ENCODE measurements around the gene RBFA. TPM values are rescaled to one million over a fixed set of nuclear protein-coding genes. Genes with fewer than 3 reads are reported as not detected.

Gene RBFA
- total and polyA plus RNA-seq, 2 experiments from 2014 or later, result 28.4 to 45.1 TPM

DNA sequence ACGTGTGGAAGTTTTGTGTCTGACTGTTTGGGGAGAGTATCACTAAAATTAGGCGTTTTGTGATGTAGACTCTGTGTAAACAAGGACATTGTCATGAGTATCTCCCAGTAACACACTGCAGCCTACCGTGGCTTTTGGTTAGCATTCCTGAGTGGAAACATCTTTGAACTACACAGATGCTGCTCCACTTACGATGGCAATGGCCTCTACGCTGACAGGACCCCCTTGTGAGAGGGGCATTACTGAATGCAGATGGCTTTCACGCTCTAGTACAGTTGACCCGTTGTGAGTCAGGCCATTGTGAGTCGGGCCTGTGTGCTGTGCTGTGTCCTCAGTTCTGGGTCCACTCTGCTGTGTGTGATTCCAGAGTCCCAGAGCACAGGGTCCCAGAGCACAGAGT lies 40.5 kb downstream of the RBFA start:
- DNase-seq (ENCODE audit: low read depth in 1 of 2, low spot score in 1 of 2), result no peak
- H3K4me3 ChIP-seq, result no peak overlapping the region
- H3K27me3 ChIP-seq, result no peaks in the 10 kb centered on the region
- H3K36me3 ChIP-seq, result no peaks in the 10 kb centered on the region
- no peaks in the 10 kb centered on the region for H3K9me3 ChIP-seq (ENCODE audit: low read depth)
- no peak overlapping the region for H3K27ac ChIP-seq
- H3K4me1 ChIP-seq (ENCODE audit: low read depth), result no peaks in the 10 kb centered on the region
- no peak for TF ChIP-seq CTCF (IDR thresholded peaks at IDR 0.05; ENCODE audit: low read depth, low read length)

- no peak for TF ChIP-seq CTCF (IDR thresholded peaks at IDR 0.05; ENCODE audit: low read depth, low read length)
- no peak for DNase-seq (ENCODE audit: low read depth in 1 of 2, low spot score in 1 of 2)
- H3K27me3 ChIP-seq, result no peaks in the 10 kb centered on the region
- no peaks in the 10 kb centered on the region for H3K9me3 ChIP-seq (ENCODE audit: low read depth)
- no peaks in the 10 kb centered on the region for H3K4me1 ChIP-seq (ENCODE audit: low read depth)
- H3K4me3 ChIP-seq, result no peak overlapping the region
- no peak overlapping the region for H3K27ac ChIP-seq
- H3K36me3 ChIP-seq, result no peaks in the 10 kb centered on the region
Measured at GRCh38 chr18:80075940-80076339, 41.7 kb downstream of the RBFA start.

DNA sequence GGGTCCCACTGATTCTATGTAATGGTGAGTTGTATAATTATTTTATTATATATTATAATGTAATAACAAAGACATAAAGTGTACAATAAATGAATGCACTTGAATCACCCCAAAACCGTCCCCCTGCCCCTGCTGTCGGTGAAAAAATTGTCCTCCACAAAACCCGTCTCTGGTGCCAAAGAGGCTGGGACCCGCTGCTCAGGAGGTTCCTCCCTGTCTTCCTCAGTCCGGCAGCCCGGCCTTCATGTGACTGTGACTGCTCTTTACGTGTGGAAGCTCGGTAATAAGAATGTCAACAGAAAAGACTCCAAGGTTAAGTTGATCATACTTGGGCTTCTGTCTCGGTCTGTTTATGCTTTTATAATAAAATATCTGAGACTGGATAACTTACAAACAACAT lies 42.1 kb downstream of the RBFA start:
- Histone ChIP-seq H3K27me3 (no peaks in the 10 kb centered on the region), H3K27ac (no peak overlapping the region), H3K36me3 (no peaks in the 10 kb centered on the region), H3K9me3 (ENCODE audit: low read depth) (no peaks in the 10 kb centered on the region), H3K4me1 (ENCODE audit: low read depth) (no peaks in the 10 kb centered on the region), H3K4me3 (no peak overlapping the region)
- no peak for TF ChIP-seq CTCF (IDR thresholded peaks at IDR 0.05; ENCODE audit: low read depth, low read length)
- no peak for DNase-seq (ENCODE audit: low read depth in 1 of 2, low spot score in 1 of 2)

GRCh38 chr18:80077873-80078272 lies 43.6 kb downstream of the RBFA start:
- Histone ChIP-seq H3K4me1 (ENCODE audit: low read depth) (no peaks in the 10 kb centered on the region), H3K36me3 (no peaks in the 10 kb centered on the region), H3K9me3 (ENCODE audit: low read depth) (no peaks in the 10 kb centered on the region), H3K4me3 (no peak overlapping the region), H3K27ac (no peak overlapping the region), H3K27me3 (no peaks in the 10 kb centered on the region)
- DNase-seq (ENCODE audit: low read depth in 1 of 2, low spot score in 1 of 2), result no peak
- no peak for TF ChIP-seq CTCF (IDR thresholded peaks at IDR 0.05; ENCODE audit: low read depth, low read length)

Other genes with a start within 250 kb of the RBFA start
- not detected in 2 replicates for gene KCNG2, start 236.5 kb upstream of the RBFA start, total RNA-seq
- gene KCNG2, start 236.5 kb upstream of the RBFA start, polyA plus RNA-seq, result 0.15 and 0.26 TPM in 2 replicates
- gene SLC66A2, start 82.8 kb upstream of the RBFA start, total RNA-seq, result 28.6 and 43.9 TPM in 2 replicates
- gene SLC66A2, start 82.8 kb upstream of the RBFA start, polyA plus RNA-seq, result 36.4 and 39.8 TPM in 2 replicates
- gene HSBP1L1, start 69.8 kb upstream of the RBFA start, total RNA-seq, result 2.5 and 6.3 TPM in 2 replicates
- 4.0 and 4.4 TPM in 2 replicates for gene HSBP1L1, start 69.8 kb upstream of the RBFA start, polyA plus RNA-seq
- 32.2 and 51.9 TPM in 2 replicates for gene TXNL4A, start 45.9 kb upstream of the RBFA start, total RNA-seq
- 287 and 318 TPM in 2 replicates for gene TXNL4A, start 45.9 kb upstream of the RBFA start, polyA plus RNA-seq
- 24.8 and 35.8 TPM in 2 replicates for gene ADNP2, start 74.8 kb downstream of the RBFA start, total RNA-seq
- gene ADNP2, start 74.8 kb downstream of the RBFA start, polyA plus RNA-seq, result 10.5 and 19.9 TPM in 2 replicates
- 8.7 and 10.3 TPM in 2 replicates for gene PARD6G, start 213.1 kb downstream of the RBFA start, total RNA-seq
- gene PARD6G, start 213.1 kb downstream of the RBFA start, polyA plus RNA-seq, result 4.9 and 8.0 TPM in 2 replicates